GM19452 (cell line): ENCODE results near the gene PRR7.
A peak's percentile ranks its signal among the peaks of the same experiment; 100 is the strongest.
"Not testable (repeated sequence)": the region's sequence is repeated elsewhere in the genome, so short reads cannot be mapped to it uniquely, and the experiment has no call there.

ENCODE experiments used
- ATAC-seq: cut with Tn5 transposase; IDR thresholded peaks from one replicate; pipeline ENCODE4 v1.9.1; 2021; ENCODE audit not compliant: unreplicated experiment

PRR7 gene, protein sequence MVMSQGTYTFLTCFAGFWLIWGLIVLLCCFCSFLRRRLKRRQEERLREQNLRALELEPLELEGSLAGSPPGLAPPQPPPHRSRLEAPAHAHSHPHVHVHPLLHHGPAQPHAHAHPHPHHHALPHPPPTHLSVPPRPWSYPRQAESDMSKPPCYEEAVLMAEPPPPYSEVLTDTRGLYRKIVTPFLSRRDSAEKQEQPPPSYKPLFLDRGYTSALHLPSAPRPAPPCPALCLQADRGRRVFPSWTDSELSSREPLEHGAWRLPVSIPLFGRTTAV

DNA sequence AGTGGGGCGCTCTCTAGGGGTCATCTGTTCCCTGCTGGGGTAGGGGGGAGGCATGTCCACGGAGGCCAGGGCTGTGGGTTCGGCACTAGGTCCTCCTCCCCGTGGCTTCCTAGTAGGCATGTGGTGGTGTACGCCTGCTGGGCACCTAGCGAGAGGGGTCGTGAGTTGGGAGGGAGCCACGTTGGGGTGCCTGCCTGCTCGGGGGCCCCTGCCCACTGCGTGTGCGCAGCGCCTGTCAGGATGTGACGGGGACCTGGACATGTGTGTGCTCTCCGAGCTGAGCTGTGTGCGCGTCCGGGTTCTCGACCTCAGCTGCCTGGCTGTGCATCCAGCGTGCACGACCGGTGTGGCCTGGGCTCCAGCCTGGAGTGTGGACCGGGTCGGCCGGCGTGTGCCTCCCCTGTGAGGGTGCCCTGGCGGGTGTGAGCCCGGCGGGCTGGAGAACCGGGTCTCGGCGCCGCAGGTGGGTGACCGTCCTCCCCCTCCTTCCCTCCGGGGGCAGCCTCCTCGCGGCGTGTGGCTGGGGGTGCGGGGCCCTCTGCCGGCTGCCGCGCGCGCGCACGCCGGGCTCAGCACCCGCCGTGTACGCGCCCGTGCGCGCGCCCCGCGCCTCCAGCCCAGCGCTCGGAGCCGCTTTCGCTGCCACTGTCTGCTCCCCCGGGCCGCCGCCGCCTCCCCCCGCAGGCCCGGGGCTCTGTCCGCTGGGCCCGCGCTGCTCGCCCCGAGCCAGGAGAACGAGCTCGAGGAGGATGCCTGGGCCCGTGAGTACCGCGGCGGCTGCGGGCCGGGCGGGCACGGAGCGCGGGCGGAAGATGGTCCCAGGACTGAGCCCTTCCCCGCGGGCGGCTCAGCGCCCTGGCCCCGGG is at the start of gene PRR7:
Gene PRR7 (plus strand): TSS at position 615 of the 866 bp plus-strand sequence. CDS start 8,254 bp downstream, outside the sequence.
- peak; percentile 59 for ATAC-seq

DNA sequence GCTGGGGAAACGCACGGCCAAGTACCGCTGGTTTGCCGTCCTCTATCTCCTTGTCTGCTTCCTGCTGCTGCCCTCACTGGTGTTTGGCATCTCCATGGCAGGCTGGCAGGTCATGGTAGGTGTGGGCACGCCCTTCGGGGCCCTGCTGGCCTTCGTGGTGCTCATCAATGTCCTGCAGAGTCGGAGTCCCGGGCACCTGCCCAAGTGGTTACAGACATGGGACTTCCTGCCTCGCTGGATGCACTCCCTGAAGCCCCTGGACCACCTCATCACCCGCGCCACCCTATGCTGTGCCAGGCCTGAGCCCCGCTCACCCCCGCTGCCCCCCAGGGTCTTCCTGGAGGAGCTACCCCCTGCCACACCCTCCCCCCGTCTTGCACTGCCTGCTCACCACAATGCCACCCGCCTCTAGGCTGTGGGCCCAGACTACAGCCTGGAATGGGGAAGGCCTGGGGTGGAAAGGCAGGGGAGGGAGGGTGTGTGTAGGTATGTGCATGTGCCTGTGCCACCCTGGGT is 48.7 kb upstream of the PRR7 start:
- ATAC-seq: no peak

DNA sequence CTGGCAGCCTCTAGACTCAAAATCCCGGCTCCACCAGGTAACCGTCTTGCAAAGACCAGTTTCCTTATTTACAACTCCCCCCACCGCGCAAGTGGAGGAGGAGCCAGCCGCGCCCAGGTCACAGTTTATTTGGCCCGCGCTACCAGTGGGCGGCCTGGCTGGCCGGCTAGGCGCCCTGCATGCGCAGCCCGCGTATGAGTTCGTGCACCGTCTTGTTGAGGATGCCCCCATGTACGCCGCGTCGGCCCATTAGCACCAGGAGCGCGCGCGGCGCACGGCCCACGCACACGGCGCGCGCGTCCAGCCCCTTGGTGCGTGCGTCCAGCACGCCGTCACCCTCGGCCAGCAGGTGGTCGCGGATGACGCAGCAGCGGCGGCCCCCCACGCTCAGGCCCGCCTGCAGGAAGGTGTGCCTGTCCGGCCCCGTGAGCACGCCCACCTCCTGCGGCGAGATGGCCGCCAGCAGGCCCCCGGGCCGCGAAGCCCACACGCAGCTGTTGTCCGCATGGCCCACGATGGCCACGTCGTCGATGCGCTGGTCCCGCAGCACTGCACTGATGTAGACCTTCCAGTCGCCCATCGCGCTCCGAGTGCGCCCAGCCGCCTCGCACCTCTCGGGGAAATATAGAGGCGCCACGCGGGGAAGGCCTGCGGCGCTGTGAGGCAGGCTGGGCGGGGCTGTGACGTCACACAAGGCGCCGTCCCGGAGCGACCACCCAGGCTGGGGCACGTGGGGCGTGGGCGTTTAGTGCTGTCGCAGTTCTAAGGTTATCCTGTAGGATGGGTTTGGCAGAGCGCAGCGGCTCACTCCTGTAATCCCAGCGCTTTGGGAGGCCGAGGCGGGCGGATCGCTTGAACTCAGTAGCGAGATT is 46.4 kb upstream of the PRR7 start, which contains the start of gene PFN3:
Gene PFN3 (minus strand): TSS at position 665 of the 872 bp plus-strand sequence. CDS start 85 bp downstream, at position 580.
- ATAC-seq: no peak

DNA sequence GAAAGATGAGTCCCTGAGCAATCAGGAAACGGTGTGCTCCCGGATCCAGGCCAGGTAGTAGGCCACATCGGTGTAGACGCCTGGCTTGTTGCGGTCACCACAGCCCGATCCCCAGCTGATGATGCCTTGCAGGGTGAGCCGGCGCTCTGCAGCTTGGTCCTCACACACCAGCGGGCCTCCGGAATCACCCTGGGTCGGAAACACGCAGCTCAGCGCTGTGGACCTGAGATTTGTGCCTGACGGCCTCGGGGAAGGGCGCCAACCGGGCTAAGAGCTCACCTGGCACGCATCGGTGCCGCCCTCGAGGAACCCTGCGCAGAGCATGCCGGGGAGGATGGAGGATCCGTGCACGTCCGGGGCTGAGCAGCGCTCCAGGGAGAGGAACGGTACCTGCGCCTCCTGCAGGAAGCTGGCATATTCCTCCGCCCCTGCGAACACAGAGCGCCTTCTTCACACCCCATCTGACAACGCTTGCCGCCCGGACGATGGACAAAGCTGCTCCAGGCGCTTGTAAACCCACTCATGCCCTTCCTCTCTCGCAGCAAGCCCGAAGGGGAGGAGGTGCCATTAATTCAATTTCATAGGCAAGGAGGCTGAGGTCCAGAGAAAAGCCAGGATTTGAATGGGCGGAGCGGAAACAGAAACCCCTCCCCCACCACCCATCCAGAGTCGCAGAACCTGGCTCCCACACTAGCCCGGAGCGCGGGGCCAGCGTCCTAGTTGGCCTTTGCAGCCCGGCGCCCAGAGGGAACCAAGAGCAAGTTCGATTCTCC is 44.2 kb upstream of the PRR7 start:
- ATAC-seq: no peak

DNA sequence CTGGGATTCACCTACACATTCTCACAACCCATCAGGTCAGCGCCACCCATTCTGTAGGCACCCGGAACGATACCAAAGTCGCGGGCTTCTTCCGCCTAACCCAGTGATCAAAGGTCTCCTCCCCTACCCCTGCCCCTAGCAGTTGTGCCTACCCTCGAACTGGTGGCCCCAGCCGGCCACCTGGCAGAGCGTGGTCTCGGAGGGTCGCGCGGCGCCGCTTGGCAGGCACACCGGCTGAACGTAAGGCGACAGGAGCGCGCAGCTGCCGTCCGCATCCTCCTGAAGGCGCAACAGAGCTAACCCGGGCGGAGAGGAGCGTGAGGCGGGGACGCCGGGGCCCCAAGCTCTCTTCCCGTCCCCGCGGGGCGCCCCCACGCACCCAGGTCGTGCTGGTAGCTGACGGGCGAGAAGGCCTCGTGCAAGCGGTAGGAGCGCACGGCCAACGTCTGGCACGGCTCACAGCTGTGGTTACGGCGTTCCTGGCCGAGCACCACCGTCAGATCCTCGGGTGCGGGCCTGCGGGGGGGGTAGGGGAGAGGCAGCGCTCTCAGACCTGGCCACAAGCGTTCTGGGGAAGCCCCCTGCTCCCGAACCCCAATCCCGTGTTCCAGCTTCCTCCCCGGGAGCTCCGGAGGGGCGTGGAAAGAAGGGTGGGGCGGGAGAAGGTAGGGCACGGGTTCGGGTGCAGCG is 43.4 kb upstream of the PRR7 start:
- ATAC-seq: peak; percentile 22

DNA sequence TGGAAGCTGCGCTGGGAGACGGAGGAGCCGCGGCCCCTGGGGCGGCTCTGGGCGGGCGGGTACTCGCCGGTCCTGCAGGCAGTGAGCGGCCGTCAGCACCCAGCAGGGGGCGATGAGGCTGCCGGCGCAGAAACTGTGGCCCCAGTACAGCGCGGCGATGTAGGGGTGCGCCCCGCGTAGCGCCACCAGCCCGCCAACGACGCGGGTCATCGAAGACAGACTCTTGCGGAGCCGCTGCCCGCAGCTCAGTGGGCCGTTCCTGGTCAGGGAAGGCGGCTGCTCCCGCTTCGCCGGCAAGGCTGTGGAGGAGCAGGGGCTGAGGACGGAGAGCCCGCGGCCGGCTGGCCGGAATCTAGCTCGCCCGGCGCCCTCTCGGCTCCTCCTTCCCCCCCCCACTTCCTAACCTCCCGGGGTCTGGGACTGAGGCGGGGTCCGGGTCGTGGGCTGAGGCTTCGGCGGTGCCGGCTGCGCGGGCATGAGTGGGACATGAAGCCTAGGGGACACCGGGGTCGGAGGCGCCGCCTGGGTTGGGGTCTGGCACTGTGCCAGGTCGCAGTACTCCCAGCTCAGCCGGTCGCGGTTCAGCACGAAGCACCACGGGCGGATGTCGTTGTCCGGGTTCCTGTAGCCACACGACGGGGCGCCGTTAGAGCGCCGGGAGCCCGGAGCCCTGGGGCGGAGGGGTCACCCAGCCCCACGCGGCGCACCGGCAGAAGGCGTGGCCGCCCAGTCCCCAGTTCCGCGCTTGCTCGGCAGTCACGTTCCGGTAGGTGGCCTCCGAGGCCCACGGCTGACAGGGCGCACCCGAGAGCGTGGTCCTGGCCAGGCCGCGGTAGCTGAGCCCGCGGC is 42.6 kb upstream of the PRR7 start:
- peak; percentile 73 for ATAC-seq

DNA sequence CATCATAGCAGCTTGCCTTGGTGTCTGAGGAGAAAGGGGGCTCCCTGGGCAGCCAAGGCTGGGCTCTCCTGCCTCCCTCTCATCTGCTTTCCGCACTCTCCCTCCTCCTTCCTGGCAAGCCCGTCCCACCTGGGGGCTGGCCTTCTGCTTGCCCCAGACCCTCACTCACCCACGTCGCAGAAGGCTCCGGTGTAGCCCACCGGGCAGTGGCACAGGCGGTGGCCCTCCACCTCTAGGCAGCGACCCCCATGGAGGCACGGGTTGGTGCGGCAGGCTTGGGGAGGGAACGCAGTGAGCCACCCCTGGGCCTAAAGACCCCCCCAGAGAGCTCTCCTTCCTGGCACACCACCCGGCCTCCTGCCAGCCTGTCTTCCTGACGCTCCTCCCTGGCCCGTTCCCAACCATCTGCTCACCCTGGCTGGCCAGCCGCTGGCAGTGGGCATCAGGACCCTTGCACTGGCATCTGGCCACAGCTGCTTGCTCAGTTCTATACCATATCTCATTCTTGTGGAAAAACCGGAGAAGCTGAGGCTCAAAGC is 41.9 kb upstream of the PRR7 start:
- ATAC-seq: no peak

DNA sequence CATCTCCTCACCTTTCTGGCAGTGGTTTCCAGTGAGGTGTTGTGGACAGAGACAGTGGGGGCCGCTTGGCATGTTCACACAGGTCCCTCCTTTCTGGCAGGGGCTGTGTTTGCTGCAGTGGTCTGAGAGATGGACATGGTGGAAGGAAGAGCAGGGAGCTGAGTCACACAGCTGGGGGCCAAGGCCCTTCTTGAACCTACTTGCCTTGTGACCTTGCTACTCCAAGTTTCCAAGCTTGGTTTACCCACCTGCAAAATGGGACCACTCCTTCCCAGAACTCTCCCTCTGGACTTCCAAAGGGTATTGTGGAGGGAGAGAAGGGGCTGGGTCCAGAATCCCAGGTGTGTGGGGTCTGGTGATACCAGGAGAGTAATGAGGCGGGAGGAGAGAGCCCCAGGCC is 41.3 kb upstream of the PRR7 start:
- ATAC-seq: no peak

DNA sequence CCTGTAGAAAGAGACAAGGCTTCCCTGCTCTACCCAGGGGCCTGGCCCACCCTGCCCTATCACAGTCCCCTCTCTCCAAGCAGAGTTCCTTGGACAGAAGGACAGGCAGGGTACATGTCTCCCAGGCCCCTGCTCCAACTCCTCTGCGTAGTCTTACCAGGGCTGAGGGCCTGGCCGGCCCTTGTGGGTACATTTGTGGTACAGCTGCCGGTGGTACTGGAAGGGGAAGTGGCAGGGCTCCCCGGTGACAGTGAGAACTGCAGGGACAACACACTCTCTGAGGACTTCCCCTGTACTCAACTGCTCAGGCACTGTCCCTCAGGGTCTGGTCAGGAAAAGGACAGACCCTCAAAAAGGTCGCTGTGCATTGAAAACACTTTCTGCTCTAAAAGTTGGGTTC is 40.8 kb upstream of the PRR7 start:
- ATAC-seq: no peak

DNA sequence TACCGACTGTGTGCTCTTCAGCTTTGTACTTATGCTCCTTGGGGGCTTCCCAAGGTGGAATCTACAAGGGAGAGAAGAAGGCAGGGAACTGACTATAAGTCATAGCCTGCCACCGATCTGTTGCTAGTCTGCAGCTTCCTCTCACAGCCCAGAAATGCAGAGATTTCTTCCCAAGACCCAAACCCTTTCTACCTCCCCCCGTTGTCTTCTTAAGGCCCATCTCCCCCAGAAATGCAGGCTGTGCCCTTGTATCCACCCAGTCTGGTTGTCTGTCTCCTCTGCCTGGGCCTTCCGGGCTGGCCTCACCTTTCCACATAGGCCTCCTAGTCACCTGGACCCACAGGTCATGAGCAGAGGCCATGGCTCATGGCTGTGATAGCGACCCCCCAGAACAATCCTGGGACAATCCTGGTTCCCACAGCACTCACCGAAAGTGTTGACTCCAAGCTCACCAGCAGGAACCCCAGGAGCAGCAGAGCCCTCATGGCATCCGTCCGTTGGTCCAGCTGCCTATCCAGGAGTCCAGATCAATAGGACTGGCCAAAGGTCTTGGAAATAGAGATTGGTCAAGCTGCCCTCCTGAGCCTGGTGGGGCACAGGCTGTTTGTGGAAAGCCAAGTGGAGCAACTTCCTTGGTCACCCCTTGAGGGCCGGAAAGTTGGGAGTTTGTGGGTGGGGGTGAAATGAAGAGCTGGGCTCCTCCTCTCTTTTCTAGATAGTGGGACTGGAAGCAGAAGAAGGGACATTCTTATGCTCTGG is 37.4 kb upstream of the PRR7 start, which contains the start of gene F12:
Gene F12 (minus strand): TSS at position 522 of the 759 bp plus-strand sequence. CDS start 37 bp downstream, at position 485.
- no peak for ATAC-seq

DNA sequence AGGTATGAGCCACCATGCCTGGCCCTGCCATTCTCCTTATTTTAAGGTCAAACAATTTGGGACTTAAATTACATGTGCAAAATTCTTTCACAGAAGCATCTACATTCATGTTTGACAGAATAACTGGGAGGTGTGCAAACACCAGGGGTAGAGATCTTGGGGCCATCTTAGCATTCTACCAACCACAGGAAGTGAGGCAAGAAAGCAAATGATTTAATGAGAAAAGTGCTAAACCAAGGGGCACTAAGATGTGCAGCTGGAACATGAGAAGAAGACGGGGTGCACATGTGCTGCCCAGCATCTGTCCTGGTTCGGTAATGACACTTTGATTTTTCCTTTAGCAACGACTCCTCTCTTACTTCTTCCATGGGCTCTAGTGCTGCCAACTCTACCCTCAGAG is 36.0 kb upstream of the PRR7 start:
- ATAC-seq: no peak

DNA sequence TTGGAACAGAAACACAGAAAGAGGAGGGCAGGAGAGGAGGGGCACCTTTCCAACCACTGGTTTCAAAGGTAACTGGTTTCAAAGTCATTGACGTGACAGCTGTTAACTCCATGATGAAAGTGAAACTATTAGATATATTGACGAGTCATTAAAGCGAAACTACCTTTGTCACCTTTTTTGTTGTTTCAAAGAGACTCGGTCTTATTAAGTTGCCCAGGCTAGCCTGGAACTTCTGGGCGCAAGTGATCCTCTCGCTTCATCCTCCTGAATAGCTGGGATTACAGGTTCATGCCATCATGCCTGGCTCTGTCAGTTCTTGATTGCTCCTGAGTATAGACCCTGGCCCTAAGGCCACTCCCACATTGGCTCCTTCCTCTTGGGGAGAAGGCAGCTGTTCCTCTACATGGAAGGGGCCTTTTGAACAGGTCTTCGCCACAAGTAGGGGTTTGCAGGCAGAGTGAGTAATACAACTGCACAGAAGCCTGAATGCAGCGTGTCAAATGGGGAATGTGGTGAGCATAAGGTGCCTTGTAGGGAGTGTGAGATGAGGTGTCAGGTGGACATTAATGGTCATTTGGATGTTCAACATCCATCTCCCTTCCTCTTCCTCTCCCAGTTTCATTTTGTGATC is 33.9 kb upstream of the PRR7 start:
- peak; percentile 66 for ATAC-seq

DNA sequence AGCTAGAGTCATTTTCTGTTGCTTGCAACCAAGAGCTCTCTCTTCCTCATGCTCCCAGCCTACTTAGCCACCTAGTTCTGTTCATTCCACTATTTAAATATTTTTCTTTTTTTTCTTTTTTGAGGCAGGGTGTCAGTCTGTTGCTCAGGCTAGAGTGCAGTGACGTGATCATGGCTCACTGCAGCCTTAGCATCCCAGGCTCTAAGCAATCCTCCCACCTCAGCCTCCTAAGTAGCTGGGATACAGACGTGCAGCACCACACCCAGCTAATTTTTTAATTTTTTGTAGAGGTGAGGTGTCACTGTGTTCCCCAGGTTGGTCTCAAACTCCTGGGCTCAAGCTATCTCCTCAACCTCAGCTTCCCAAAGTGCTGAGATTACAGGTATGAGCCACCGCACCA is 32.1 kb upstream of the PRR7 start:
- ATAC-seq: no peak

DNA sequence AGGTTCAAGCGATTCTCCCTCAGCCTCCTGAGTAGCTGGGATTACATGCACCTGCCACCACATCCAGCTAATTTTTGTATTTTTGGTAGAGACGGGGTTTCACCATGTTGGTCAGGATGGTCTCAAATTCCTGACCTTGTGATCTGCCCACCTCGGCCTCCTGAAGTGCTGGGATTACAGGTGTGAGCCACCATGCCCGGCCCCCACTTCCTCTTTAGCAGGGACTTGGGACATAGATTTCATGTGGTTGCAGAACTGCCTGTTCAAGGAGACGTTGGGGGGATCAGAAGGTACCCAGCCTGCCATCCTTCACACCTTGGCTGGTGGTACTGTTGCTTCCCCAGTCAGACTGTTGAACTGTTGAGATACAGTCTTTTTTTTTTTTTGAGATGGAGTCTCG is 29.5 kb upstream of the PRR7 start:
- ATAC-seq: not testable (repeated sequence)

DNA sequence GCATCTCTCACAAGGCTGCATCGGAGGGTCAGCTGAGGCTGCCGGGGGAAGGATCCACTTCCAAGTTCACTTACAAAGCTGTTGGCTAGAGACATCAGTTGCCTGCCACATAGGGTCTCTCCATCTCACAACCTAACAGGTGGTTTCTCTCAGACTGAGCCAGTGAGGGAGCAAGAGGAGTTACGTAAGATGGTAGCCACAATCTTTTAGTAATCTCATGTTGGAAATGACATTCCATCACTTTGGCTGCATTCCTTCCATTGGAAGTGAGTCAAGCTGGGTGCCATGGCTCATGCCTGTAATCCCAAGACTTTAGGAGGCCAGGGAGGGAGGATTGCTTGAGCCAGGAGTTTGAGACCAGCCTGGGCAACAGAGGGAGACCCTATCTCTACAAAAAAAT is 27.6 kb upstream of the PRR7 start:
- ATAC-seq: no peak

DNA sequence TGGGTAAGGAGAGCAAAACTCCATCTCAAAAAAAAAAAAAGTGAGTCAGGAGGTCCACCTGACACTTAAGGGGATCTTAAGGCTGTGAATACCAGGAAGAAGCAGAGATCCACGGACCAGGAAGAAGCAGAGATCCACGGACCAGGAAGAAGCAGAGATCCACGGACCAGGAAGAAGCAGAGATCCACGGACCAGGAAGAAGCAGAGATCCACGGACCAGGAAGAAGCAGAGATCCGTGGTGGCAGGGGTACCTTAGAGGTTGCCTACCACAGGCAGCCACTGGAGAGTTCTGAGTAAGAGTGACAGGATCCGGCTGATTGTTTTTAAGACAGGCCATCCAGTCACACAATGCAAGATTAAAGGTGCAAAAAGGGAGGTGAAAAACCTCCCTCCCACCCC is 26.1 kb upstream of the PRR7 start:
- ATAC-seq: not testable (repeated sequence)
